Measurements from ENCODE around the gene PRAMEF6.
"Not testable (repeated sequence)": the region's sequence is repeated elsewhere in the genome, so short reads cannot be mapped to it uniquely, and the experiment has no call there.

Gene PRAMEF6

DNA sequence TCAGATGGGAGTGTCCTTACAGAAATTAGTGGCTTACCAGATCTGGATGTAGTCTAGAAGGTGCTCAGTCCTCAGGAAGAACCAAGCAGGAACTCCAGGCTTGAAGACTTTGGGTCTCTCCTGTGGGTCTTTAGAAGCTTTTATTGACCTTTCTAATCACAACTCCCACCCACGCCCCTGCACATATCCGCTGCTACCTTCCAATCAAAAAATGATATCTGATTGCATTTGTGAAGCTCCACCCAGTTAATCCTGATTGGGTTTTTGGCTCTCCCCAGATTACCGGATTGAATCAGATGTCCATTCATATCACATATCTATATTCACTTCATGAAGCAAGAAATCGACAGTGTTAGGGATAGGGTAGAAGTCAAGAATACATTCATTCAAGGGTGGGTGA lies at the start of gene PRAMEF6:
Gene PRAMEF6 (minus strand): TSS at position 101 of the 400 bp plus-strand sequence. CDS start 5,062 bp downstream, outside the sequence.
- FAIRE-seq: not testable (repeated sequence)

DNA sequence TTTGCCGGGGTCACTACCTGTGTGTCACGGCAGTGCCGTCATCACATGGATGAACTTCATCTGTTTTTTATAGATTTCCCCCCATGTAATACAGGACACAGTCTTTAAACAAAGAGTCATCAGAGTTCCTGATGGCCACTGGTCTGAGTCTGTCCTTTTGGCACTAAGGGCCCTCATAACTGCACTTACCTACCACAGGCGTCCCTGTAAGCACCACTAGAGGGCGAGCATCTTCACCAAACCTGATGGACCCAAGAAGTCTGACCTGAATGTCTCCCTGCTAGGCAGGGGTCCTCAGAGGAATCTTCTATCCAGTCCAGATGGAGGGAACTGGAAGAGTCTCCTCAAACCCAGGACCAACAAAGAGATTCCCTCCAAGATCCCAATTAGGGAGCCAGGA lies 23.0 kb downstream of the PRAMEF6 start:
- not testable (repeated sequence) for FAIRE-seq

DNA sequence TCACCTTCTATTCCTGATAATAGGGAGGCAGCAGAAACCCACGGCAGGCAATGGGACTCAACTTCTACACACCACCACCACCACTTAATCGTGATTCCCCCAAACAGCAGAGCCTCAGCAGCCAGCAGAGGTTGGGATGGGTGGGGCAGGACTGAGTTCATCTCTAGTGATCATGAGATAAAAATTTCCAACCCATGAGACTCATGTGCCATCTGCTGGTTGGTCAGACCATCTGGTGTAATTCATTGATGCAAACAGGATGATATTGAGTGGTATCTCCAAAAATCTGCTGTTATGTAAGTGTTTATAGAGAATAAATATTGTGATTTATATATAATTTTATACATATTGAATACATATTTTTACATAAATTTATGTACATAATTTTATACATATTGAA lies 25.6 kb downstream of the PRAMEF6 start:
- FAIRE-seq: peak; percentile 21

DNA sequence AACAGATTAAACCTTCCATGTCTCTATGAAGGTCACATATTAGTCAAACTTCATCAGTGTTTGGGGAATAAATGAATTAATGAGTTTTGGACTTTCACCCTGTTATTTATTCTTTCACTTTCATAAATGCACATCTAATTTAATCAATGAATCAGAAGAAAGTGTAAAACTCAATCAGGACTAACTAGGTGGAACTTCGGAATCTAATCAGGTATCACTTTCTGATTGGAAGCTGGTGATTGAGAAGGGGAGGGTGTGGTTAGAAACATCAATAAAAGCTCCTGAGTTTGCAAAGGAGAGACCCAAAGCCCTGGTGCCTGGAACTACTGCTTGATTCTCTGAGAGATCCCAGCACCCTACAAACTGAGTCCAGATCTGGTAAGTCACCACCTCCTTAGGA lies 31.1 kb downstream of the PRAMEF6 start, which contains the start of gene PRAMEF7:
Gene PRAMEF7 (plus strand): TSS at position 301 of the 400 bp plus-strand sequence. CDS start 1,083 bp downstream, outside the sequence.
- FAIRE-seq: not testable (repeated sequence)

DNA sequence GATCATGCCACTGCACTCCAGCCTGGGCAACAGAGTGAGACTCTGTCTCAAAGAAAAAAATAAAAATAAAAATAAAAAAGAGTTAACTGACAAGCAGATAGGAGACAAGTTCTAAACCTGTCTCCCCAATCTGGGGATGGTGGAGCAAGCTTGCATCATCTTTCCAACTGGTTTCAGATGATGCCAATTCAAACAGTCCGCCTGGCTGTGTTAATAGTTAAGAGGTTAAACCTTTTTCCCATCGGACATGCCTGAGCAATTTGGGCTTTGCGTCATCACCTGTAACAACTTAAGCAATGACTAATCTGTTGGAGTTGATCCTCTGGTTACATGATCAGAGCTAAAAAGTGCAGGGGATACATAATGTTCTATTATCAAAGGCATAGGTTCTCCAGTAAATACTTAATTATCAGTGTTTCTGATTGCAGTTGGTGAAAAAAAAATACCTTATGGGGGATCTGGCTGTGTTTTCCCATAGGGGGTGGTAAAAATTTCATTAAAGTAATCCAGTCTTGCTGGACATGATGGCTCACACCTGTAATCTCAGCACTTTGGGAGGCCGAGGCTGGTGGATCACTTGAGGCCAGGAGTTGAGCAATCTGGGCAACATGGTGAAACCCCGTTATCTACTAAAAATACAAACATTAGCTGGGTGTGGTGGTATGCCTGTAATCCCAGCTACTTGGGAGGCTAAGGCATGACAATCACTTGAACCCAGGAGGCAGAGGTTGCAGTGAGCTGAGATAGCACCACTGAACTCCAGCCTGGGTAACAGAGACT lies 43.4 kb downstream of the PRAMEF6 start:
- FAIRE-seq: not testable (repeated sequence)

DNA sequence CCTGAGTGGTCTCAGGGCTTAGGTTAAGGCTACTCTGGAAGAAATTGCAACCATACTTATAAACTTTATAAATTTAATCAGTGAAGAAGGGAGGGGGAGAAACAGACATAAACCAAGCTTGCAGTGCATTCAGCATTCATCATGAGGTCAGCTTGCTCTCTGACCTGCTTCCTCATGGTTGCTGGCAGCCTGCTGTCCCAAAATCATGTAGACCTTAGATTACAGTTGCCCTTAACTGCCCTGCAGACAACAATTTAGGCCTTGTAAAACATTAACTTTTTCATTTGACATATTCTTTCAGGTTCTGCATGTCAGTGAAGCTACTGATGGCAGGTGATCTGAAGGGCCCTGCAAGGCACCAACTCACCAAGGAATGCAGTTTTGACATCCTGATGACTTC lies 48.2 kb downstream of the PRAMEF6 start:
- not testable (repeated sequence) for FAIRE-seq

DNA sequence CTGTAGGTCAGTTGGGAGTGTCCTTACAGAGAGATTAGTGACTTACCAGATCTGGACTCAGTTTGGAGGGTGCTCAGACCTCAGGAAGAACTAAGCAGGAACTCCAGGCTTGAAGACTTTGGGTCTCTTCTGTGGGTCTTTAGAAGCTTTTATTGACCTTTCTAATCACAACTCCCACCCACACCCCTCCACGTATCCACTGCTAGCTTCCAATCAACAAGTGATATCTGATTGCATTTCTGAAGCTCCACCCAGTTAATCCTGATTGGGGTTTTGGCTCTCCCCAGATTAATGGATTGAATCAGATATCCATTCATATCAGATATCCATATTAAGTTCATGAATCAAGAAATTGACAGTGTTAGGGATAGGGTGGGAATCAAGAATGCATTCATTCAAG lies 49.2 kb downstream of the PRAMEF6 start, which contains the start of gene PRAMEF10:
Gene PRAMEF10 (minus strand): TSS at position 101 of the 400 bp plus-strand sequence. CDS start 2,423 bp downstream, outside the sequence.
- not testable (repeated sequence) for FAIRE-seq
